ENCODE results near the gene NTM.

NTM gene

DNA sequence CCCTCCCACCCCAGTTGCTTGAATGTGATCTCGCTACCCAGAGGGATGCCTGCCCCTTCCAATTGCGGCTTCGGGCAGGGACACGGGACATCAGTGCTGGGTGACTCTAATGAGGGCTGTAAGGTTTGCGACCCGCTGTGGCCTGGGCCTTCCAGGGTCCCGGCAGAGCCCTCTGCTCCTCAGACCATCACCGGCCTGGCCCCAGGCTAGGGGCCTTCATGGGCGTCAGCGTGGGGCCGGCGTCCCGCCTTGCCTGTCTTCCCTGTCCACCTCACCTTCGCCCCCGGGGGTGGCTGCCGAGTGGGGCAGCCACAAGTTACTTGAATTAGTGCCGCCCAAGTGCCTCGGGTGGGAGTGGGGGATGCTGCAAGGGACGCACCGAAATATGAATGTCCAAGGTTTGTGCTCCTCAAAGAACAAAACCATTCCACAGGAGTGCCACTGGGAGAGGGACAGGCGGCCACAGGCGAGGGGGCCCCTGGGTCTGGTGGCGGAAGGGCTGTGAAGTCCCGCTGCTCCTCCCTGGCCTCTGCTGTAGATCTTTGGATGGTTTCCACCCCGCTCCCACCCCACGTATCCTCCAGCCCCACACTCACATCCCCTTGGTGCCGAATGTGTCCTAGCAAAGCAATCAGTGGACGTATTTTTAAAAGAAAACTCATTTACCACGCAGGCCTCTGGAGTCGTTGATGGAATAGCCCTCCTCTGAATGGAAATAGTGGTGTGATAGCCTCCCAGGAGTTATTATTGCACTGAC is 317.1 kb downstream of the NTM start:
- DNase-seq (ENCODE audit: low spot score), result no peak

DNA sequence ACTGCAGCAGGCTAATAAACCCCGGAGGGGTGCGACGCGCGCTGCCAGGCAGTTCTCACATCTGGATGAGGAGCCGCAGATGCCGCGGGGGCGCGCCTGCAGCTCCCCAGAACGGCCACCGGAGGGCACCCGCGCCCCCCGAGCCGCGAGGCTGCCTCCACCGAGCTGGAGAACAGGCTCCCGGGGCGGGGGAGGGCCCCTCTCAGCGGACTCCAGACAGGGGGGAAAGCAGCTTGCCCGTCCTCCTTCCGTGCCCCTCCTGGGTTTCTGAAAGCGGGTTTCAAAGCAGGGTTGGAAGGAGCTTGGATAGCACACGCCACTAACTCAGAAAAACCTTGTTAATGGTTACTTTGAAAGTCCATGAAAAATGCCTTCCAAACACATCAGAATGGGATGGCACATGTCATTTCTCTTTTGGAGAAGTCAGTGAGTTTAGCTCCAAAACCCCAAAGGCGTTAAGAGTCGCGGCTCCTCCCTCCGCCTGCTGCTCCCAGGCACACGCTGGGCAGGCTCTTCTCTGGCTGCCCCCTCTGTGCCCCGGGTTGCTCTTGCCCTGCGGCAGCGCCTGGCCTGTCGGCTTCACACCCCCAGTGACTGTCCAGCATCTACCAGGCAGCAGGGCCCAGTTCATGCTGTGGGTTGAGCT is 317.8 kb downstream of the NTM start:
- DNase-seq (ENCODE audit: low spot score), result peak; percentile 90

DNA sequence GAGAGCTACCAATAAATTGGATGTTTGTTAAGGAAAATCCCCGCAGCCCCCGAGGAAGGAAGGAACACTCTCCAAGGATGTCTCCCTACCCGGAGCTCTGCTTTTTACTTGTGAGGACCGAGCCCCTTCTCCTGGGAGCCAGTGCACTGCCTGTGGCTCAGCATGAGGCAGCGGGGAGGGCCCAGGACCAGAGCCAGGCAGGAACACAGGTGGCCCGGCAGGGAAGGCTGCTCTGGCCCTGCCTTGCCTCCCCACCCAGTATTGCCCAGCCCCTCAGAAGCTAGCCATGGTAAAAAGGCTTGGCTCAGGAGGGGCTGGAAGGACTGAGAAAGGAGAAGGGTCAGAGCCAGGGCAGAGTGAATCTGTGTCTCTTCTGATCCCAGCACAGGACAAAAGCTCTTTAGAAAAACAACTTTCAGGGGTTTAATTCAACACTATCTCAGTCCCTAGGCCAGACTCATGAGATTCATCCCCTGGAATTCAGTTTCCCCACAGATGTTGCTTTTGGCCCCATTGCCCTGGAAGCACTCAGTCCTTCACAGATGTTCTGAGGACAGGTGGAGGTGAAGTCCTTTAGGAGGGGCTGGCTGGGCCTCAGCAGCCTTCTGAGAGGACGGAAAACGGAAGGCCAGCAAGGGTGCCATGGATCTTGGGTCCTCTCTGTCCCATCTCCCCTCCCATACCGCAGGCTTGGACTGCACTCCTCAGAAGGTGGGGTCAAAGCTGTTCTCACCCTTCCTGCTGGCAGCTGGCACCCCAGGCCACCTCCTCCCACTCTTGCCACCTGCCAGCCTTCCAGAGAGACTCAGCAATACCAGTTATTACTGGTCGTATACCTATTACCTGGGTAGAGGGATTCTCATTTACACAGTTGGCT is 318.9 kb downstream of the NTM start:
- DNase-seq (ENCODE audit: low spot score), result no peak

DNA sequence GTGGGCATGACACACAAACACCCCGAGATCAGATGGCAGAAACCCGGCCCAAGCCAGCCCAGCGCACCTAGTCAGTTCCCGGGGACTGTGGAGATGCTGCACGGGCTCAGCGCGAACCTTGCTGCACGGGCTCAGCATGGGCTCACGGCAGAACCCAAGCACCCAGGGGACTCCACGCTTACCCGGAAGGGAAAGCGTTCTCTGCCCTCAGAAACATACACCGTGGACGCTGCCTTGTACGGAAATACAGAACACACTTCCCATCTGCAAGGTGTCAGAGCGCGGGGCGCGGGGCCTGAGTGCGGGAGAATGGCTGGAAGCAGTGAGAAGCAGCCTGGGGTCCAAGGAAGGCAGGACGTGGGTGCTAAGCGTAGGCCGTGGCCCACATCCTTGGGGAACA is 319.9 kb downstream of the NTM start:
- no peak for DNase-seq (ENCODE audit: low spot score)

DNA sequence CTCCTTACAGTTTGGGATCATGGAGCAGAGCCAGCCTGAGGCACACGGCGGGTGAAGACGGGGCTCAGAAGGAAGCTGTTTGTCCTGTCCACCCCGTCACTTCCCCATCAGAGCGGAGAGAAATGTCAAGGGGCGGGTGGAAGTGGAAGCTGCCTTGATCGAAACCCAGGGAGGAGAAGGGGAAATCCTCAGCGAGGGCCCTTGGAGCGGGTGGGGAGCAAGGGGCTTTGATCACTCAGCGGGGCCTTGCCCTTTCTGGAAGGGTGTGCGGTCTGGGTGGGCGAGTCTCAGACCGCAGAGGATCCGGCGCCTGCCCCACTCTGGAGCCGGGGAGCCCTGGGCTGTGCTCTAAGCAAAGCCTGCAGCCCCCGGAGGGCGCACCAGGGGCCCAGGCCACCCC is 320.4 kb downstream of the NTM start:
- no peak for DNase-seq (ENCODE audit: low spot score)

DNA sequence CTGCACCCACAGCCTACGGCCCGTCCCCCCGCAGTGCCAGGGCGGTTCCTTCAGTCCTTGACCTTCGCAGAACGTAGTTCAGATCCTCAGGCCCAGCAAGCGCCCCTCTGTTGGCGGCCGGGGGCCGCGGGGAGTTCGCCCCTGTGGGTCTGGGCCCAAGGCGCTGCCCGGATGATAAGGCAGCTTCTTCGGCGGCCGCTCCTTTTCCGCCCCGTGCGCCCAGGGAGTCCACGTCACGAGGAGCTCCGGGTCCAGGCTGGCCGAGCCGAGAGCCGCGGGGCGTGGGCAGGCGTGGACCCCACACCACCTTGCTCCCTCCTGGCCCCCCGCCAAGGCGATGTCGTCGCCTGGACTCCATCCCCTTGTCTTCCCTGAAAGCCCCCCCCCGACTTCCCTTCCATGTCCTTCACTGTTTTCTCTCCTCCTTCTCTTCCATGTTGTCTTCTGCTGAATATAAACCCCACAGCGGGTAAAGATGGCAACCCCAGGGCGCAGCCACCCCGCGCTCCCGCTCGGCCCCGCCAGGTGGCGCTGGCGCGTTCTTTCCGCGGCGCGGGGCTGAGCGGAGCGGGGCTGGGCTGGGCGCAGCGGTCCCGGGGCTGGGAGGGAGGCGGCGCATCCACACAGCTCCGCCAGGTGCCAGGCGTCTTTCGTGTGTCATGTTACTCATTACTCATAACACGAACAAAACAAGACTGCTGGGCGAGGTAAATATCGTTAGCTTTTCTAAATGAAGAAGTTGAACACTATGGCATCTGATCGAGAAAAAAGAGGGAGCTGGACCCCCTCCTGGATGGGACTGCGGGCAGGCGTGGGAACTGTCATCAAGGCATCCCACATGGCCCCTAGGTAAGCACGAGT is 321.0 kb downstream of the NTM start:
- peak; percentile 65 for DNase-seq (ENCODE audit: low spot score)

DNA sequence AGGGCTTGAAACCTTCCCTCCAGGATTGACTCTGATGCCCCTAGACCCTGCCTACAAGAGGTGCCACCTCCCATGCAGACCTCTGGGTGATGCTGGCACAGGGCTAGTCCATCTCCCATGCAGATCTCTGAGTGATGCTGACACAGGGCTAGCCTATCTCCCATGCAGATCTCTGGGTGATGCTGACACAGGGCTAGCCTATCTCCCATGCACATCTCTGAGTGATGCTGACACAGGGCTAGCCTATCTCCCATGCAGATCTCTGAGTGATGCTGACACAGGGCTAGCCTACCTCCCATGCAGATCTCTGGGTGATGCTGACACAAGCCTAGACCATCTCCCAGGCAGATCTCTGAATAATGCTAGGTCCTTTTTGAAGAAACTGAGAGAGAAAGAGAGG is 321.7 kb downstream of the NTM start:
- no peak for DNase-seq (ENCODE audit: low spot score)

DNA sequence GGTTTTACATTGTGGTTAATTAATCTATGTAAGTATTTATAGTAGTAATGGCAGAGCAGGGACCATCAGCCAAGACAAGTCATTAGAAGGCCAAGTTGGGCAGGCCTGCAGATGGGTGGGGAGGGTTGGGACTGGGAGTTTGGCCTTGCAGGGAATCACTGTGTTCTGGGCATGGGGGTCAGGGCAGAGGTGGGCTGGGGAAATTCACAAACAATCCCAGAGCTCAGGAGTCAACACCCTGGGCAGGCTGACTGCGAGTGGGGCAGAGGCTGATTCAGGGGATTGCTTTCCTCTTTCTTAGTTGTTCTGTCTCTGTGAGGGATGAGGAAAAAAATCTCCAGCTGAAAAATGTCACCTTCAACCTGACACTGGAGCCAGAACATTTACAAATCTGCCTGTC is 322.5 kb downstream of the NTM start:
- no peak for DNase-seq (ENCODE audit: low spot score)

DNA sequence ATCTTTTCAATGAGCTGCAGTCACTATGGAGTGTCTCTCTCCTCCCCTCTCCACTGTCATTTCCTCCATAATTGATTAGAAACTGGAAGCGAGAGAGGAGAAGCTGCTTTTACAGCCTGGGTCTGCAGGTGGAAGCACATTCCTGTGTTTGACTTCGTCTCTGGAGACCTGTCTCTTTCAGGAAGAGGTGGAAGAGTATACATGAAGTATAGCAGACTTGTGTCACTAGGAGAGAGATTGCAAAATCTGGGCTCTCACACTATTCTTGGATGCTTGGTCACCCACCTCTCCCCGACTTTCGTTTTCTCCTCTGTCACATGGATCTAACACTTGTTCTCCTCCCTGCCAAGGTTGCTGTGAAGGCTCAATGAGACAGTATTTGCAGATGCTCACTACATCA is 323.3 kb downstream of the NTM start:
- no peak for DNase-seq (ENCODE audit: low spot score)

DNA sequence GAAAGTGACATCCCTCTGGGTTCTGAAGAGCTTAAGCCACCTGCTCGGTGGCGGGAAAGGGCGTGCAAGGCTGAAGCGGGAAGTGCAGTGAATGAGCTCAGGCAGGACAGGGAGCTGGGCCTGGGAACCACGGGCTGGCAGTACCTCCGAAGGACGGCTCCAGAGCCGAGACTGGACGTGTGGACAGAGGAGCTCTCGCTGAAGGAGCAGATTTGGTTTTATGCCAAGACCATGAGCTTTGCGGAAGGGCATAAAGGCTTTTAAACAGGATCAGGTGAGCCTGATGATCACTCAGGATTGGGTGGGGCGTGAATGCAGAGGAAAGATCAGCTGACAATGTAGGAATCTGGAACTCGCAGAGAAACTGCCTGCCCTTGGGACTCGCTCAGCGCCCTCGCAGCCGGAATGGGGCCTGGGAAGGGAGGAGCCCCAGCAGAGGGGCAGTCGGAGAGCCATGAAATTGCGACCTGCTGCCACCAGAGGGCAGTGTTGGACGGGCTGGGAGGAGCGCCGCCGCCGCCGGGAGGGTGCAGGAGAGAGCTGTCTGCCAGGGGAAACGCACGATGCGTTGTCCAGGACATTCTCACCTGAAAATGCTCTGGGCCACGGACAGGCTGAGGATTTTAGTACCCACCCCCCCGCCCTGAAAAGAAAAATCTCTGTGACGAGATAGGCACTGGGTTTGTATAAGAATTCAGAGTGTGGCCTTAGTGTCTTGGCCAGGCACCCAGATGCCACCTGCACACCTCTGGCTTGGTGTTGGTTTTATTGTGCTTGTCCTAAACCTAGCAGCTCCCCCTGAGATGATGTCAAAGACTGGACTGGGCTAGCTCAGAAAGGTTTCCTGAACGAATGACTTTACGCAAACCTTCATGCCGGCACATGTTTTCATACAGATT is 324.4 kb downstream of the NTM start:
- peak; percentile 83 for DNase-seq (ENCODE audit: low spot score)

DNA sequence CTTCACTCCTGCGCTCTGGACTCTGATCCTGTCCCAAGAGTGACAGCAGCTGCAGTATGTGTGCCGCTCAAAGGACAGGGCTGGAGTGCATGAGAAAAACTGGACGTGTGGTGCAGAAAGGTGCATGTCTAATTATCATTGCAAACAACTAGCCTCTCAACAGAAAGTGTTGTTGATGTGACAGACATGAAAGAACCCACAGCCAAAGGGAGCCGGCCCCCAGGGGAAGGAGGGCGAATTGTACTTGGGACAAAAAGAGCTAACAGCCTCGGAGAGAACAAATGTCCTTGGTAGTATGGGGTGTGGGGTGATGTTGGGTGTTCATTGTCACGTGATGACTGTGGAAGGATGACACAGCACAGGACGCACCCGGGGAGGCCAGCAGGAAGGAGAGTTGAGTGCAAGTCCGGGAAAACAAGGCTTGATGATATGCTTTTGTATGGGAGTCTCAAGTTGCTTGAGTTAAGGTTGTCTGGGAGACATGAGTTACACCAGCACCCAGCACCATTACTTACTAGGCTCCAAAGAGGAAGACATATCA is 325.5 kb downstream of the NTM start:
- no peak for DNase-seq (ENCODE audit: low spot score)

DNA sequence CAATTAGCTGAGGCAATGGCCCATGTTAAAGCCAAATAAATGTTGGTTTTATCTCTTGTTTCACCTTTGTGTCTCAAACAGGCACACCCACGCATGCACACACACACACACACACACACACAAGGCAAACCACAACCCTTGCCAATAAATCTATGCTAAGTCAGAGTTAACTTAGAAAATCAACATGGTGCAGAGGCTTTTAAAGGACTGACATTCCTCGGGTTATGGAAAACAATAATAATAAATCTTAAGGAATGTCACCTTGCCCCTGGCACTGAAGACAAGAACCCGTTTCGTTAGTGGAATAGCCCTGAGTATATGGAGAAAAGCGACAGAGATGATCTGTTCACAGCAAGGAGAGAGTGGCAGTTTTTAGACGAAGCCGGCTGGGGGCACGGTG is 326.3 kb downstream of the NTM start:
- DNase-seq (ENCODE audit: low spot score), result no peak

DNA sequence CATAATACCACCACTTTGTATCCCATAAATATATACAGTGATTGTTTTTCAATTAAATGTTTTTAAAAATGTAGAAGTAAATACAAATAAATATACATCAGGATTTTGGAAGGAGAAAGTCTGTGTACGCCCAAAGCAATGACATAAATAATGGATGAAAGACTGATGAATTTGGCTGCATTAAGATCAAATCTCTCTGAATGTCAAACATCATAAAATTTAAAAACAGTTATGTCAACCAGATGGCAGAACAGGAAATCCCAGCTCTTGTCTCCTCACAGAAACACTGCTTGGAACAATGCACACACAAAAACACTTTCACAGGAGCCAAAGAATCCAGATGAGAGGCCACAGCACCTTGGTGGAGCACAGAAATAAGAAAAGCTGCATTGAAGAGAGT is 332.9 kb downstream of the NTM start:
- no peak for DNase-seq (ENCODE audit: low spot score)

DNA sequence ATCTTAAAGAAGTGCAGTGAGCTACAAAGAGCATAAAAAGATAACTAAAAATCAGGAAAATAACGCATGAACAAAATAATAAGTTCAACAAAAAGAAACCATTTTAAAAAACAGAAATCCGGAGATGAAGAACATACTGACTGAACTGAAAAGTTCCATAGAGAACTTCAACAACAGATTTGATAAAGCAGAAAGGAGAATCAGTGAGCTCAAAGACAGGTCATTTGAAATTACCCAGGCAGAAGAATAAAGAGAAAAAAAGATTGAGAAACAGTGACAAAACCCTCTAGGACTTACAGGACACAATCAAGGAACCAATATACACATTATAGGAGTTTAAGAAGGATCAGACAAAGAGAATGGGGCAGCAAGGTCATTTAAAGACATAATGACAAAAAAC is 334.3 kb downstream of the NTM start:
- no peak for DNase-seq (ENCODE audit: low spot score)

DNA sequence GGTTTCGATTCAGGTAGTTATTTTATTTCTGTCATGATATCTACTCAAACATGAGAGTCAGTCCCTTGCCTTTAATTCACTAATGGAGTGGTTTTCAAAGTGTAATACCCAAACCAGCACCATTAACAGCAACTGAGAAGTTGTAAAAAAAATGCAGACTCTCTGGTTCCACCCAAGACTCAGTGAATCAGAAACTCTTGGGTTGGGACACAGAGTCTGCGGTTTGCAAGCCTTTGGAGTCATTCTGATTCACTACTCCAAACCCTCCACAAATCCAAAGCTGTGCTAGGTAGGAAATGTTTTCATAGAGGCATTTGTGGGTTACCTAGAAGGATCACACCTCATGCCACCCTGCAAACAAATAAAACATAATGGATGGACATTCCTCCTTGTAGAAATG is 340.1 kb downstream of the NTM start:
- DNase-seq (ENCODE audit: low spot score), result no peak

DNA sequence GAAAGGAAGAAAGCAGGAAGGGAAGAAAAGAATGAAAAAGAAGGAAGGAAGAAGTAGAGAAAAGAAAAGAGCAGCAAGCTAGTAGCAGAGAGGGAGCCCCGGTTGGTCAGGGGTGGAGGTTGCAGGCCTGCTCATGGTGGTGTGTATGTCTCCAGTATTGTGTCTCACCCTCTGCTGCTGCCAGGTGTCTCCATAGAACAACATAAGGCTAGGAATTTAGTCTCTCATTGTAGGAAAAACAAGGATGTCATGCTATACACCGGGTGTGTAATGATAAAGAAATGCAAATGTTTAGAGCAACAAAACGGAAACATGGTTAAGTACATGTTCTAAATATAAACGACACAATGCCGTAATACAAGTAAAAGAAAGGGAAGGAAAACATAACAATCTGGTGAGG is 342.5 kb downstream of the NTM start:
- DNase-seq (ENCODE audit: low spot score), result no peak

DNA sequence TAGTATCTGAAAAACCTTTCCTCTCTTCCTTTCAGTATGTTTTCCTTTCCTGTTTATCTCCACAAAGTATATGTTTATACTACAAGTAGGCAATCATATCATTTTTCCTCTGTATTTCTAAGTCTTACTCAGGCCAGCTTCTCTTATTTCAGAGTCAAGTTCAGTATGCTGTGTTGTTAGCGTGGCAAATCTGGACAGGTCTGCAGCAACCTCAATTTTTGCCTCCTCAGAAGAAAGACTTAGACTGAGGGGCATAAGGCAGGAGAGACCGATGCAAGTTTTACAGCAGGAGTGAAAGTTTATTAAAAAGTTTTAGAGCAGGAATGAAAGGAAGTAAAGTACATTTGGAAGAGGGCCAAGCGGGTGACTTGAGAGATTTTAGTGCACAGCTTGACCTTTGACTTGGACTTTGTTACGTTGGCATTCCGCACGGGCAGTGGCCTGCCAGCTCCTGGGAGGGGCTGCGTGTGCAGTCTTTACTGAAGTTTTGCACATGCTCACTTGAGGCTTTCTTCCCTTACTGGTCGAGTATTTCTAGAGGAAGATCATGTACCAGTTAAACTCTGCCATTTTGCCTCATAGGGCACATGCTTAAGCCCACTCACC is 343.2 kb downstream of the NTM start:
- no peak for DNase-seq (ENCODE audit: low spot score)

DNA sequence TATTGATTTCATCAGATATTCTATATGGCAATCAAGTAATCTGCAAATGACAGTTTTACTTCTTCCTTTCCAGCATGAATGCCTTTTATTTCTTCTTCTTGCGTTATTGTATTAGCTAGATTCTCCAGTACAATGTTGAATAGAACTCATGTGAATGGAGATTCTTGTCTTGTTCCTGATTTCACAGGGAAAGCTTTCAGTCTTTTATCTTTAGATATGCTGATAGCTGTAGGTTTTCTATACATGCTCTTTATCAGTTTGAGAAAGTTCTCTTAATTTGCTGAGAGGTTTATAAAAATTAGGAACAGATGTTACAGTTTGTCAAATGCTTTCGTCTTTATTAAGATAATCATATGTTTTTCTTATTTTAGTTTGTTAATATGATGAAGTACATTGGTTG is 347.2 kb downstream of the NTM start:
- DNase-seq (ENCODE audit: low spot score), result no peak

DNA sequence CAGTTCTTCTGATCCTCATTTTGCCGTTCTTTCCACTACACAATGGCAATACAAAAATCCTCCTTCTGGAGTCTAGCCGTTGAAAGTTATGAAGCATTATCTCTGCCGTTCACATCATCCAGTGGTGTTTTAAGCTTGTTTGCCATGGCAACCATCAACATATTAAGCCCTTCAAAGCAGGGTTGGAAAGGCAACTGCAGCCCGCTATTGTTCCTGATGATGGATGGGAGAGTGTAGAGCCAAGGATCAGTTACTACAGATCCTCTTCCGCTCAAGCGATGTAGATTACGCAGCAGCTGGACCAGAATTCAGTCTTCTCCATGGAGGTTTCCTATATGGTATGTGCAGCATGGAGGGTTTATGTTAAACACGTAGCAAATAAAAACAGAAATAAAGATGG is 352.7 kb downstream of the NTM start:
- DNase-seq (ENCODE audit: low spot score), result no peak

DNA sequence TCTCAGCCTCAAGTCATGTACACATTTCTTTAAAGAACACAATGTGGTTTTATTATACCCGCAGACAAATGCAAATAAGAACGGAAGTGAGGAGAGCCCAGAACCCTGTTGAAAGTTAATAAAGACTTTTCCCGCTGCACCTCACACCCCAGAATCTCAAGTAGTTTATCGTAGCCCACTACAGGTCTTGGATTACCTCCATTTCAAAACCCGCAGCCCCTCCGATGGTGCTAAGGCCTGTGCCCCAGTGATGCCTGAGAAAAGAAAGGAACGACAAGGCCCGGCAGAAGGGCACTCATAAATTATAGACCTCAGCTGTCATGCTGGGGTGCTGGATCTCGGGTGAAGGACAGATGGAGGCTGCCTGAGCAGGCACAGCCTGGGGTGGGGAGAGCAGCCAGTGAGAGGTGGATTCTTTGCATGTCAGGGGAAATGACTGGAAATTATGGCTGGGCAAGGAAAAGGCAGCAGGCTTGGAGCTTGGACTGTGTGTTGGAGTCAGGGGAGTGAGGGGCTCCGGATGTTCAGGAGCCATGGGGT is 354.1 kb downstream of the NTM start:
- no peak for DNase-seq (ENCODE audit: low spot score)

Data from hepatic stellate cell (primary cell).